Measurements from ENCODE around the gene PTPA.
"Not testable (repeated sequence)": the region's sequence is repeated elsewhere in the genome, so short reads cannot be mapped to it uniquely, and the experiment has no call there.

PTPA gene

DNA sequence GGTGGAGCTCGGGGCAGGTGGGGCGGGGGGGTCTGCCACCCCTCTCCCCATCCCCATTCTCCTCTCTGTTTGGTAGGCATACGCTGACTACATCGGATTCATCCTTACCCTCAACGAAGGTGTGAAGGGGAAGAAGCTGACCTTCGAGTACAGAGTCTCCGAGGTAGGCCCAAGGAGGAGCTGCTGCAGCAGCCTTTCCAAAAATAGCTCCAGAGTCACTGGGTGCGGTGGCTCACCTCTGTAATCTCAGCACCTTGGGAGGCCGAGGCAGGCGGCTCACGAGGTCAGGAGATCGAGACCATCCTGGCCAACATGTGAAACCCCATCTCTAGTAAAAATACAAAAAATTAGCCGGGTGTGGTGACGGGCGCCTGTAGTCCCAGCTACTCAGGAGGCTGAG, 11.8 kb downstream of the PTPA start:
- not testable (repeated sequence) for H3K27me3 ChIP-seq (ENCODE audit: control insufficient read depth in 1 of 2, insufficient read depth in 2 of 2, low read length in 2 of 2); H3K9ac ChIP-seq (ENCODE audit: low read depth in 1 of 2, low read length in 2 of 2); H3K4me3 ChIP-seq (ENCODE audit: low read depth in 1 of 2, low read length in 2 of 2); H3K27ac ChIP-seq (ENCODE audit: low read depth, low read length); H3K9me3 ChIP-seq (ENCODE audit: control insufficient read depth in 1 of 2, low read length in 2 of 2); H3K4me1 ChIP-seq (ENCODE audit: control insufficient read depth in 1 of 2, insufficient read depth in 2 of 2, low read length in 2 of 2)
- peaks cover 18 to 55% of the 10 kb centered on the region in 2 donors for H3K36me3 ChIP-seq (ENCODE audit: control insufficient read depth in 1 of 2, insufficient read depth in 2 of 2, low read length in 2 of 2)

- Histone ChIP-seq H3K4me1 (ENCODE audit: control insufficient read depth in 1 of 2, insufficient read depth in 2 of 2, low read length in 2 of 2) (no peaks in the 10 kb centered on the region), H3K27ac (ENCODE audit: low read depth, low read length) (no peak overlapping the region), H3K9ac (ENCODE audit: low read depth in 1 of 2, low read length in 2 of 2) (no peak overlapping the region), H3K4me3 (ENCODE audit: low read depth in 1 of 2, low read length in 2 of 2) (no peak overlapping the region), H3K9me3 (ENCODE audit: control insufficient read depth in 1 of 2, low read length in 2 of 2) (no peaks in the 10 kb centered on the region), H3K27me3 (ENCODE audit: control insufficient read depth in 1 of 2, insufficient read depth in 2 of 2, low read length in 2 of 2) (no peaks in the 10 kb centered on the region), H3K36me3 (ENCODE audit: control insufficient read depth in 1 of 2, insufficient read depth in 2 of 2, low read length in 2 of 2) (peaks cover 18 to 62% of the 10 kb centered on the region in 2 donors)
Observed at GRCh38 chr9:129124506-129125069, 13.4 kb downstream of the PTPA start.

DNA sequence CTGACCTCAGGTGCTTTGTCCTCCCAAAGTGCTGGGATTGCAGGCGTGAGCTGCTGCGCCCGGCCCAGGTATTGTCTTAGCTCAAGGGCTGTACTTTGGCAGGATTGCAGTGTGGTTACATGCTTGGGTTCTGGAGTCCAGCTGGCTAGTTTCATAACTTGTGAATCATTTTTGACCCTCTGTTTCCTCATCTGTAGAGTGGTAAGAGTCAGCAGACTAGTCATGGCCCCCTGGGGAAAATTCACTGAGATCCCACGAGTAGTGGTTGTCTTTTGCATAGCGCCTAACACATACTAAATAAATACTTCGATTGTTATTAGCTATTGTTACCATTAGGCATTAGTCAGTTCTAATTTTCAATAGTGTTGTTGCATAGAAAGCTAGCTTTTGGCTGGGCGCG, 14.3 kb downstream of the PTPA start:
- Histone ChIP-seq H3K36me3 (ENCODE audit: control insufficient read depth in 1 of 2, insufficient read depth in 2 of 2, low read length in 2 of 2) (peaks cover 25 to 67% of the 10 kb centered on the region in 2 donors), H3K4me3 (ENCODE audit: low read depth in 1 of 2, low read length in 2 of 2) (no peak overlapping the region), H3K27ac (ENCODE audit: low read depth, low read length) (no peak overlapping the region), H3K9me3 (ENCODE audit: control insufficient read depth in 1 of 2, low read length in 2 of 2) (no peaks in the 10 kb centered on the region), H3K27me3 (ENCODE audit: control insufficient read depth in 1 of 2, insufficient read depth in 2 of 2, low read length in 2 of 2) (no peaks in the 10 kb centered on the region), H3K9ac (ENCODE audit: low read depth in 1 of 2, low read length in 2 of 2) (no peak overlapping the region), H3K4me1 (ENCODE audit: control insufficient read depth in 1 of 2, insufficient read depth in 2 of 2, low read length in 2 of 2) (no peaks in the 10 kb centered on the region)

GRCh38 chr9:129126749-129127618, 15.8 kb downstream of the PTPA start:
- Histone ChIP-seq H3K36me3 (ENCODE audit: control insufficient read depth in 1 of 2, insufficient read depth in 2 of 2, low read length in 2 of 2) (peaks cover 15 to 63% of the 10 kb centered on the region in 2 donors), H3K4me1 (ENCODE audit: control insufficient read depth in 1 of 2, insufficient read depth in 2 of 2, low read length in 2 of 2) (peaks cover 0 to 8% of the 10 kb centered on the region in 2 donors), H3K9me3 (ENCODE audit: control insufficient read depth in 1 of 2, low read length in 2 of 2) (no peaks in the 10 kb centered on the region), H3K4me3 (ENCODE audit: low read depth in 1 of 2, low read length in 2 of 2) (no peak overlapping the region), H3K27me3 (ENCODE audit: control insufficient read depth in 1 of 2, insufficient read depth in 2 of 2, low read length in 2 of 2) (no peaks in the 10 kb centered on the region), H3K9ac (ENCODE audit: low read depth in 1 of 2, low read length in 2 of 2) (no peak overlapping the region), H3K27ac (ENCODE audit: low read depth, low read length) (no peak overlapping the region)

- H3K27ac ChIP-seq (ENCODE audit: low read depth, low read length): no peak overlapping the region
- peaks cover 18 to 61% of the 10 kb centered on the region in 2 donors for H3K36me3 ChIP-seq (ENCODE audit: control insufficient read depth in 1 of 2, insufficient read depth in 2 of 2, low read length in 2 of 2)
- H3K9ac ChIP-seq (ENCODE audit: low read depth in 1 of 2, low read length in 2 of 2): no peak overlapping the region
- no peaks in the 10 kb centered on the region for H3K27me3 ChIP-seq (ENCODE audit: control insufficient read depth in 1 of 2, insufficient read depth in 2 of 2, low read length in 2 of 2)
- H3K4me3 ChIP-seq (ENCODE audit: low read depth in 1 of 2, low read length in 2 of 2): no peak overlapping the region
- H3K9me3 ChIP-seq (ENCODE audit: control insufficient read depth in 1 of 2, low read length in 2 of 2): no peaks in the 10 kb centered on the region
- H3K4me1 ChIP-seq (ENCODE audit: control insufficient read depth in 1 of 2, insufficient read depth in 2 of 2, low read length in 2 of 2): peaks cover 0 to 8% of the 10 kb centered on the region in 2 donors
Observed at GRCh38 chr9:129128689-129129088, 17.5 kb downstream of the PTPA start.

- not testable (repeated sequence) for H3K9ac ChIP-seq (ENCODE audit: low read depth in 1 of 2, low read length in 2 of 2); H3K27me3 ChIP-seq (ENCODE audit: control insufficient read depth in 1 of 2, insufficient read depth in 2 of 2, low read length in 2 of 2); H3K27ac ChIP-seq (ENCODE audit: low read depth, low read length); H3K4me3 ChIP-seq (ENCODE audit: low read depth in 1 of 2, low read length in 2 of 2); H3K4me1 ChIP-seq (ENCODE audit: control insufficient read depth in 1 of 2, insufficient read depth in 2 of 2, low read length in 2 of 2); H3K9me3 ChIP-seq (ENCODE audit: control insufficient read depth in 1 of 2, low read length in 2 of 2)
- peaks cover 20 to 58% of the 10 kb centered on the region in 2 donors for H3K36me3 ChIP-seq (ENCODE audit: control insufficient read depth in 1 of 2, insufficient read depth in 2 of 2, low read length in 2 of 2)
Observed at GRCh38 chr9:129130271-129130670, 19.1 kb downstream of the PTPA start.

DNA sequence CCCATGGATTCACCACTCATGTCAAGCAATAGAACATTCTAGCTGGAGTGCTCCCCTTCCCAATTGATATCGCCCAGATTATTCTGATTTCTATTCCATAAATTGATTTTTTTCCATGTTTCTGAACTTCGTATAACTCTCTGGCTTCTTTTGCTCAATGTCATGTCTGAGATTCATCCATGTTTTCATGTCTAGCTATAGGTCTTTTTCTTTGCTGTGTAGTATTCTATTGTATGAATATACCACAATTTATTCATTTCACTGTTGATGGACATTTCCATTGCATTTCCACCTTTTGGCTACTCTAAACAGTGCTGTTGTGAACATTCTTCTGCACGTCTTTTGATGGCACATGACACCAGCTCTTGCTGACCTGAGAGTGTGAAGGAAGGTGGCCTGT, 19.6 kb downstream of the PTPA start:
- H3K9me3 ChIP-seq (ENCODE audit: control insufficient read depth in 1 of 2, low read length in 2 of 2): no peaks in the 10 kb centered on the region
- H3K4me1 ChIP-seq (ENCODE audit: control insufficient read depth in 1 of 2, insufficient read depth in 2 of 2, low read length in 2 of 2): peaks cover 0 to 8% of the 10 kb centered on the region in 2 donors
- H3K4me3 ChIP-seq (ENCODE audit: low read depth in 1 of 2, low read length in 2 of 2): no peak overlapping the region
- H3K27me3 ChIP-seq (ENCODE audit: control insufficient read depth in 1 of 2, insufficient read depth in 2 of 2, low read length in 2 of 2): no peaks in the 10 kb centered on the region
- H3K27ac ChIP-seq (ENCODE audit: low read depth, low read length): no peak overlapping the region
- H3K36me3 ChIP-seq (ENCODE audit: control insufficient read depth in 1 of 2, insufficient read depth in 2 of 2, low read length in 2 of 2): peaks cover 20 to 62% of the 10 kb centered on the region in 2 donors
- no peak overlapping the region for H3K9ac ChIP-seq (ENCODE audit: low read depth in 1 of 2, low read length in 2 of 2)

GRCh38 chr9:129131300-129132145, 20.3 kb downstream of the PTPA start:
- Histone ChIP-seq H3K9ac (ENCODE audit: low read depth in 1 of 2, low read length in 2 of 2) (no peak overlapping the region), H3K27me3 (ENCODE audit: control insufficient read depth in 1 of 2, insufficient read depth in 2 of 2, low read length in 2 of 2) (no peaks in the 10 kb centered on the region), H3K27ac (ENCODE audit: low read depth, low read length) (no peak overlapping the region), H3K4me1 (ENCODE audit: control insufficient read depth in 1 of 2, insufficient read depth in 2 of 2, low read length in 2 of 2) (peaks cover 0 to 8% of the 10 kb centered on the region in 2 donors), H3K9me3 (ENCODE audit: control insufficient read depth in 1 of 2, low read length in 2 of 2) (no peaks in the 10 kb centered on the region), H3K4me3 (ENCODE audit: low read depth in 1 of 2, low read length in 2 of 2) (no peak overlapping the region), H3K36me3 (ENCODE audit: control insufficient read depth in 1 of 2, insufficient read depth in 2 of 2, low read length in 2 of 2) (peaks cover 23 to 68% of the 10 kb centered on the region in 2 donors)

- H3K4me1 ChIP-seq (ENCODE audit: control insufficient read depth in 1 of 2, insufficient read depth in 2 of 2, low read length in 2 of 2): peaks cover 0 to 10% of the 10 kb centered on the region in 2 donors
- H3K27ac ChIP-seq (ENCODE audit: low read depth, low read length): no peak overlapping the region
- H3K27me3 ChIP-seq (ENCODE audit: control insufficient read depth in 1 of 2, insufficient read depth in 2 of 2, low read length in 2 of 2): no peaks in the 10 kb centered on the region
- H3K9ac ChIP-seq (ENCODE audit: low read depth in 1 of 2, low read length in 2 of 2): no peak overlapping the region
- H3K36me3 ChIP-seq (ENCODE audit: control insufficient read depth in 1 of 2, insufficient read depth in 2 of 2, low read length in 2 of 2): peaks cover 28 to 70% of the 10 kb centered on the region in 2 donors
- H3K4me3 ChIP-seq (ENCODE audit: low read depth in 1 of 2, low read length in 2 of 2): no peak overlapping the region
- H3K9me3 ChIP-seq (ENCODE audit: control insufficient read depth in 1 of 2, low read length in 2 of 2): no peaks in the 10 kb centered on the region
Observed at GRCh38 chr9:129133082-129133481, 21.9 kb downstream of the PTPA start.

DNA sequence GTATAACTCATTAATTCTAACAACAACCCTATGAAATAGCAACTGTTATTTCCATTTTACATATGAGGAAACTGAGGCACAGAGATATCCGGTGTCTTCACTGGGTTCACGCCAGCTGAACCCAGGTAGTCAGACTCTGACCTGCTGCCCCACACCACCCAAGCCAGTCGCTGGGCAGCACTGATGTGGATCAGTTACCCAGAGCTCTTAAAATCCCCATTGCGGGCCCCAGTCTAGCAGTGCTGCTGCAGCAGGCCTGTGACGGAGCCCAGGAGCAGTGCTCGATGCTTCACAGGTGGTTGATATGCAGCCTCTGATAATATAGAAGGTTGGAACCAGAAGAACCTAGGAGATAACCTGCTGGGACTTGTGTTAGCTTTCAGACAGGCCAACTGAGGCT, 24.3 kb downstream of the PTPA start:
- H3K27ac ChIP-seq (ENCODE audit: low read depth, low read length): no peak overlapping the region

More for the DNA sequence above, 24.3 kb downstream of the PTPA start:
- Histone ChIP-seq H3K4me1 (ENCODE audit: control insufficient read depth in 1 of 2, insufficient read depth in 2 of 2, low read length in 2 of 2) (peaks cover 11 to 30% of the 10 kb centered on the region in 2 donors), H3K27me3 (ENCODE audit: control insufficient read depth in 1 of 2, insufficient read depth in 2 of 2, low read length in 2 of 2) (no peaks in the 10 kb centered on the region), H3K4me3 (ENCODE audit: low read depth in 1 of 2, low read length in 2 of 2) (no peak overlapping the region), H3K9ac (ENCODE audit: low read depth in 1 of 2, low read length in 2 of 2) (no peak overlapping the region), H3K36me3 (ENCODE audit: control insufficient read depth in 1 of 2, insufficient read depth in 2 of 2, low read length in 2 of 2) (peaks cover 22 to 62% of the 10 kb centered on the region in 2 donors), H3K9me3 (ENCODE audit: control insufficient read depth in 1 of 2, low read length in 2 of 2) (no peaks in the 10 kb centered on the region)

Data from duodenal mucosa (tissue), 2 donors.